ENCODE measurements around the gene NKAIN2.

NKAIN2 gene

GRCh38 chr6:124033501-124033900 is 229.8 kb downstream of the NKAIN2 start:
- no peak for DNase-seq (ENCODE audit: low read depth)

- no peak for DNase-seq (ENCODE audit: low read depth)
Measured at GRCh38 chr6:124036384-124036783, 232.7 kb downstream of the NKAIN2 start.

- DNase-seq (ENCODE audit: low read depth): no peak
Measured at GRCh38 chr6:124040655-124041054, 237.0 kb downstream of the NKAIN2 start.

- DNase-seq (ENCODE audit: low read depth): no peak
Measured at GRCh38 chr6:124052120-124052519, 248.5 kb downstream of the NKAIN2 start.

DNA sequence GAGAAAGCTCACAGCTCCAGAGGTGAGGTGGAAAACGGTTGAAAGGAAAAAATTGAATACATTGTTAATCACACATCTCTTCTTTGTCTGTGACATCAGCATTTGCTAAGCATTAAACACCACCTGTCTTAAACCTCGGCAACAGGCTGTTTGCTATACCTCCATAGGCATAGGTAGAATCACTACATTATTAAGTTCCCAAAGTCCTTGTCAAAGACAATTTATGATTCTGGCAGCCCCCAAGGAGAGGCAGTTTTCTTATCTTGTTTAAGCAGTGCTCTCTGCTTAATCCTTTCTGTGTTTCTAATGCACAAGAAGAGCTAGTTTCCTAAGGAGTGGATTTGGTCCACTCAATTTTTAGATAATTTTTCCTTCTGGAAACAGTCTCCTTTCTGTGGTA is 249.7 kb downstream of the NKAIN2 start:
- DNase-seq (ENCODE audit: low read depth): no peak

DNA sequence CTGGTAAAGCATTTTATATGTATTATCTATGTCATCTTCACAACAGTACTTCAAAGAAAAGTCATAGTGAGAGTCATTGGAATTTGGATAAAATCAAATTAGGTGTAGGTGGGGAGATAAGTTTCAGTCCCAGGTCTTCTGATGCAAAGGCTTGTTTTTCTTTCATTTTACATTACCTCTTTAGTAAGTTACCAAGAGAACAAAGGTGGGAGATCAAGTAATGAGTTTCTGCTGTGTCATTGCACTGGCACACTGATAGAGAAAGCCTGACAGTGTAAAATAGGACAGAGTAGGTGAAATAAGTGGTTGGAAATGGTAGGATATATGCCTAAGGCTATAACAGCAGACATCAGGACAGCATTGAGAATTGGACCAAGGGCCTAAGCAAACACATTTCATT is 250.4 kb downstream of the NKAIN2 start:
- no peak for DNase-seq (ENCODE audit: low read depth)

- DNase-seq (ENCODE audit: low read depth): no peak
Measured at GRCh38 chr6:124055395-124055794, 251.7 kb downstream of the NKAIN2 start.

GRCh38 chr6:124055963-124056362 is 252.3 kb downstream of the NKAIN2 start:
- DNase-seq (ENCODE audit: low read depth): no peak

- DNase-seq (ENCODE audit: low read depth): no peak
Measured at GRCh38 chr6:124056407-124057334, 253.0 kb downstream of the NKAIN2 start.

DNA sequence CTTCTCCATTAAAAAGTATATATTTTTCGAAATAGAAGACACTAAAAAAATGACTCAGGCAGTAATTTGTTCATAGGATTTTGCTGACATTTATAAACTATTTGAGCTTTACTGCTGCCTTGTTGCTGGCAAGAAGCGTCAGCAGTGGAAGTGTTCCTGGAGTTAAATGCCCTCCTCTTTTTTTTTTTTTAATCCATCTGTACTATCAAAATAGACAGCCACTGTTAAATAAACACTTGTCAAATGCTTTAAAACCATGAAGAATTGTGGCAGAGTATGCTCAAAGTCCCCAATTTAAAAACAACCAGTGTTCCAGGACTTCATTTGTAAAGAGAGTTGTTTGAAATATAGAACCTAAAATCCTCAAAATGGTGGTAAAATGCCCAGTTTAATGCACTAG is 253.8 kb downstream of the NKAIN2 start:
- no peak for DNase-seq (ENCODE audit: low read depth)

DNA sequence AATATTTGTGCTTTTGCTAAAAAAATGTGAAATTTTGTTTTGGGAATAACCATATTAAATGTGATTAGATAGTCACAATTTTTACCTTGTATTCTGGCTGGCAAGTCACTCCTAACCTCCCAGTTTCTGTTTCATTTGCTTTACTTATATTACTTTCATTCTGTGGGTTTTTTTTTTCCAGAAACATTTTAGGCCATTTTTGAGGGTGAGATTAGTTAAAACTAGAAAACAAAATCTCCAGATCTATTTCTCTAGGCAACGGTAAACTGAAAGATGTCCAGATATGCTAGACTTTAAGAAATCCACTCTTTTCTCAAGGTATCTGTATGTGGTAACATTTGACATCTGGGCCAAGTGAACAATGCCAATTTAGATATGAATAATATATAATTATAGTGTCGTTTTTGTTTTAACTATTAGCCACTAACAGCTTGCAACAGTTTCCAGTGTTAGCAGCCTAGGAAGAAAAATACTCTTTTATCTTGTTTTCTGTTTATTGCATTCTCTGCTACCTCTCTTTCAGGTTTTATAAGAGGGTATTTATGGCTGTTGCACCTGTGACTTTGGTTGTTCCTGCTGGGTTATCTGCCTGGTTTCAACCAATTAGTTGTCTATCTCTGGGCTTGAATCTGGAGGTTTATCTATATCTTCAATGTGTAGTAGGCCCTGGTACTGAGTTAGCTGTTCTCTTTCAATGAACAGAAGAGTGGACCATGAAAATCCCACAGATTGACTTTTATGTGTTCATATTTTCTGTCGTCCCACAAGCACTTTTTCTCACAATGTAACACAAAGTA is 260.9 kb downstream of the NKAIN2 start:
- DNase-seq (ENCODE audit: low read depth): no peak

DNA sequence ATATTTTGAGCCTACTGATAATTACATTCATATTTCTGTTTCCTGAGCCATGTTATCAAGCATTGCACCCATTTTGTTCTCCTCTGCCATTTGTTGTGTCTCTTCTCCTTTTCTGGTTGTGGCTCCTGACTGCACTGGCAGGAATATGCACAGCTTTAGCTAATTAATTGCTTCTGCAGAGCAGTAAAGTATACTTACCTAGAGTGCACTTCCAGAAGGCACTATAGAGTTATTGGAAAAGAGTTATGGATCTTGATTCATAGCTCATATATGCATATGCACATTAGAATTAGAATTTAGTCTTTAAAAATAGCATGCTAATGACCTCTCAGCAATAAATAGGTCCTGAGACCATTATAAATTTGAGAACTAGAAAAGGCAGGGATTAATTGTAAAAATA is 262.6 kb downstream of the NKAIN2 start:
- DNase-seq (ENCODE audit: low read depth): no peak

- DNase-seq (ENCODE audit: low read depth): no peak
Measured at GRCh38 chr6:124066946-124067552, 263.4 kb downstream of the NKAIN2 start.

- no peak for DNase-seq (ENCODE audit: low read depth)
Measured at GRCh38 chr6:124069230-124069950, 265.7 kb downstream of the NKAIN2 start.

DNA sequence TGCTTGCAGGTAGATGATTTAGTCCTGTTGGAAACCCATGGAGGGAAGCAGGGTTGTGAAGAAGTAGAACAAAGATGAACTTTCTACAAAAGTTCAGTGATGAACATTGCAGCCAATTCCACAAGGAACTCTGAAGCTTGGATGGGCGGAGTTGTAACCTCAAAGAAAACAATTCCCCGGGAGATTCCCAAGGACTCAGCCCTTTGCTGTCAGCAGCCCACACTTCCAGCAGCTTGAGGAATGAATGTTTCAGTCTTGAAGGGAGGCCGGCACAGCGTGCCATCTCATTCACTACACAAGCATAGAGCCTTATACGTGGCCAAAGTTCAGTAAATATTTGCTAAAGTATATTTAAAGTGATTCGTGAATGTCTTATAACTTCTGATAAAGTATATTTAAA is 269.4 kb downstream of the NKAIN2 start:
- DNase-seq (ENCODE audit: low read depth): no peak

- DNase-seq (ENCODE audit: low read depth): no peak
Measured at GRCh38 chr6:124073820-124074587, 270.3 kb downstream of the NKAIN2 start.

- no peak for DNase-seq (ENCODE audit: low read depth)
Measured at GRCh38 chr6:124074606-124075005, 270.9 kb downstream of the NKAIN2 start.

GRCh38 chr6:124076336-124077048 is 272.8 kb downstream of the NKAIN2 start:
- DNase-seq (ENCODE audit: low read depth): no peak

- DNase-seq (ENCODE audit: low read depth): no peak
Measured at GRCh38 chr6:124078169-124078568, 274.5 kb downstream of the NKAIN2 start.

DNA sequence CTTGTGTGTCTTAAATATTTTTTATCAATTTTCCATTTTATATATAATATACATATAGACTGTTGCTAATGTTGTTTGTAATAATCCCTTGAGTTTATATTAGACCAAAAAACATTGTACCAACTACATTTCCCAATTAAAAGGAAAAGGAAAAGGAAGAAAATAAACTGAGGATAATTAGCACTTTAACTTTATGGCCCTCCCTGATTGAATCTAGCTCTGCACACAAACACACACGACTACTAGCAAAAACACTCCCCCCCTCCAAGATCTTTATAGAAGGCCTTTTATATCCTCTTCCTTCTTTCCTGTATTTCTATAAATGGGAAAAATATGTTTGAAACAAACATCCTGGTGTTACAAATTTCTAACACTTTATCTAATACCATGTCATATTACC is 276.8 kb downstream of the NKAIN2 start:
- DNase-seq (ENCODE audit: low read depth): no peak

GRCh38 chr6:124090491-124090890 is 286.8 kb downstream of the NKAIN2 start:
- no peak for DNase-seq (ENCODE audit: low read depth)

Measured in stimulated activated CD8-positive, alpha-beta memory T cell treated with anti-CD3 and anti-CD28 coated beads, Interleukin-7, amount 100 ng/mL, for 24 hours (primary cell).